Upper lobe of left lung (tissue), 4 donors: ENCODE measurements around the gene ERC1.

Source experiments
- CTCF ChIP-seq, 6 experiments: fragments of 450-650 bp in 4 of 6; fragments of 200-600 bp in 2 of 6; sonication (generic) in 2 of 6; IDR thresholded peaks; one replicate each; pipeline ENCODE4 v1.5.1; 2016 to 2019; ENCODE audit warnings: antibody characterized with exemption in 6 of 6
- EP300 ChIP-seq, 4 donors: sonication (generic); formaldehyde crosslinking; IDR thresholded peaks; one replicate each; pipeline ENCODE4 v1.5.1; 2017; ENCODE audit warnings: antibody characterized with exemption in 4 of 4, control low read depth in 2 of 4
- POLR2A ChIP-seq, 4 donors: fragments of 450-650 bp; IDR thresholded peaks; one replicate each; pipeline ENCODE4 v1.5.1; 2016 to 2017; ENCODE audit warnings: antibody characterized with exemption in 4 of 4, mild to moderate bottlenecking in 2 of 4
- POLR2AphosphoS5 ChIP-seq, 2 donors: sonication (generic); formaldehyde crosslinking; IDR thresholded peaks; one replicate each; pipeline ENCODE4 v1.5.1; 2017; ENCODE audit warnings: antibody characterized with exemption in 2 of 2

GRCh38 chr12:1523558-1524050 is 532.6 kb downstream of the ERC1 start:
- TF ChIP-seq CTCF (IDR thresholded peaks at IDR 0.05), result no peak
- no peak for TF ChIP-seq POLR2AphosphoS5 (IDR thresholded peaks at IDR 0.05)
- TF ChIP-seq POLR2A (IDR thresholded peaks at IDR 0.05), result no peak
- TF ChIP-seq EP300 (IDR thresholded peaks at IDR 0.05), result no peak
